ENCODE results near the gene RALGAPA2. TPM values are rescaled to one million over a fixed set of nuclear protein-coding genes. Genes with fewer than 3 reads are reported as not detected.

RALGAPA2 gene
- total RNA-seq, 1 experiment from 2014 or later = 18.2 TPM

DNA sequence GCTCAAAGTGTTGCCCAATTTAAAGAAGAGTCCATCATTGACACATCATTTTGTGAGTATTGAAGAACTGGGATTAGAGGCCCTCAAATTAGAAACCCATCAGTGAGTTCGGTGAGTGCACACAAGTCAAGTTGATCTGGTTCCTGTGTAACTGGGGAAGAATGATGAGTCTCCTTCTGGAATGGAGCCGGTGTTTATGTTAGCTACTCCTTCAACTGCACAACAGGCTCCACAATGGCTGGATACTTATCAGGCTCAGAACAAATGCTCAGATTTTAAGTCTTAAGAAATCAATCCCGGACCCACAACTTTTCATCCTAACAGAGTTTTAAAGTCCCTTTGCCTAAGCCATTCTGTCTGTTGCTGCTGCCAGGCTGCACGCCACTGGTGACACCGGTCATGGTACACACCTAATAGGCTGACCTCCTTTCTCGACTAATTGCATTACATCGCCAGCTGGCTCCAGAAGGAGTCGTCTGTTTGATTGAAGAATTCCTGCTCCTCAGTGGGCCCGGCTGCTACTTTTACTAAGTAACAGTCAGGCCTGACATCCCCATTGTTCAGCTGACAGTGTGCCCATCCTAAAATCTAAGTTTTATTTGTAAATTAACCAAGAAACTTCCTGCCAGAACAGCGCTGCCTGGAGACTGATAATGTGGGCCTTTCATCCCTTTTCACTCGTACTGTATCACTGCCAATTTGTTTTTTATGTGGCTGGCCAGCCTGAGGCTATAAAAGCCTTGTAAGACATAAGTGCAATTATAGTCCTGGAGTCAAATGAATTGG, 214.2 kb downstream of the RALGAPA2 start:
- Mint-ChIP-seq H3K27me3 (ENCODE audit: low read depth) (no peaks in the 10 kb centered on the region), H3K9me3 (no peaks in the 10 kb centered on the region), H3K27ac (no peak overlapping the region), H3K4me3 (no peak overlapping the region), H3K4me1 (peaks cover 10% of the 10 kb centered on the region), H3K36me3 (peaks cover 19% of the 10 kb centered on the region)
- ATAC-seq = no peak
- CTCF ChIA-PET = interaction anchor here (0.9 to 1.5 kb wide), 2 partner anchors 34 to 96 kb away, joined by 3 to 6 read pairs; no protein-coding TSS in a partner anchor
- POLR2A ChIA-PET = no interaction called here
- no peak for DNase-seq (ENCODE audit: low spot score)
- TF ChIP-seq, protein P1, sequence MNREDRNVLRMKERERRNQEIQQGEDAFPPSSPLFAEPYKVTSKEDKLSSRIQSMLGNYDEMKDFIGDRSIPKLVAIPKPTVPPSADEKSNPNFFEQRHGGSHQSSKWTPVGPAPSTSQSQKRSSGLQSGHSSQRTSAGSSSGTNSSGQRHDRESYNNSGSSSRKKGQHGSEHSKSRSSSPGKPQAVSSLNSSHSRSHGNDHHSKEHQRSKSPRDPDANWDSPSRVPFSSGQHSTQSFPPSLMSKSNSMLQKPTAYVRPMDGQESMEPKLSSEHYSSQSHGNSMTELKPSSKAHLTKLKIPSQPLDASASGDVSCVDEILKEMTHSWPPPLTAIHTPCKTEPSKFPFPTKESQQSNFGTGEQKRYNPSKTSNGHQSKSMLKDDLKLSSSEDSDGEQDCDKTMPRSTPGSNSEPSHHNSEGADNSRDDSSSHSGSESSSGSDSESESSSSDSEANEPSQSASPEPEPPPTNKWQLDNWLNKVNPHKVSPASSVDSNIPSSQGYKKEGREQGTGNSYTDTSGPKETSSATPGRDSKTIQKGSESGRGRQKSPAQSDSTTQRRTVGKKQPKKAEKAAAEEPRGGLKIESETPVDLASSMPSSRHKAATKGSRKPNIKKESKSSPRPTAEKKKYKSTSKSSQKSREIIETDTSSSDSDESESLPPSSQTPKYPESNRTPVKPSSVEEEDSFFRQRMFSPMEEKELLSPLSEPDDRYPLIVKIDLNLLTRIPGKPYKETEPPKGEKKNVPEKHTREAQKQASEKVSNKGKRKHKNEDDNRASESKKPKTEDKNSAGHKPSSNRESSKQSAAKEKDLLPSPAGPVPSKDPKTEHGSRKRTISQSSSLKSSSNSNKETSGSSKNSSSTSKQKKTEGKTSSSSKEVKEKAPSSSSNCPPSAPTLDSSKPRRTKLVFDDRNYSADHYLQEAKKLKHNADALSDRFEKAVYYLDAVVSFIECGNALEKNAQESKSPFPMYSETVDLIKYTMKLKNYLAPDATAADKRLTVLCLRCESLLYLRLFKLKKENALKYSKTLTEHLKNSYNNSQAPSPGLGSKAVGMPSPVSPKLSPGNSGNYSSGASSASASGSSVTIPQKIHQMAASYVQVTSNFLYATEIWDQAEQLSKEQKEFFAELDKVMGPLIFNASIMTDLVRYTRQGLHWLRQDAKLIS (CRISPR knock-in tag; IDR thresholded peaks at IDR 0.05; ENCODE audit: borderline replicate concordance) = no peak
- TF ChIP-seq, protein P2, sequence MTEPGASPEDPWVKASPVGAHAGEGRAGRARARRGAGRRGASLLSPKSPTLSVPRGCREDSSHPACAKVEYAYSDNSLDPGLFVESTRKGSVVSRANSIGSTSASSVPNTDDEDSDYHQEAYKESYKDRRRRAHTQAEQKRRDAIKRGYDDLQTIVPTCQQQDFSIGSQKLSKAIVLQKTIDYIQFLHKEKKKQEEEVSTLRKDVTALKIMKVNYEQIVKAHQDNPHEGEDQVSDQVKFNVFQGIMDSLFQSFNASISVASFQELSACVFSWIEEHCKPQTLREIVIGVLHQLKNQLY (CRISPR knock-in tag; IDR thresholded peaks at IDR 0.05) = no peak
- TF ChIP-seq SMAD4 (CRISPR knock-in tag; IDR thresholded peaks at IDR 0.05) = no peak

DNA sequence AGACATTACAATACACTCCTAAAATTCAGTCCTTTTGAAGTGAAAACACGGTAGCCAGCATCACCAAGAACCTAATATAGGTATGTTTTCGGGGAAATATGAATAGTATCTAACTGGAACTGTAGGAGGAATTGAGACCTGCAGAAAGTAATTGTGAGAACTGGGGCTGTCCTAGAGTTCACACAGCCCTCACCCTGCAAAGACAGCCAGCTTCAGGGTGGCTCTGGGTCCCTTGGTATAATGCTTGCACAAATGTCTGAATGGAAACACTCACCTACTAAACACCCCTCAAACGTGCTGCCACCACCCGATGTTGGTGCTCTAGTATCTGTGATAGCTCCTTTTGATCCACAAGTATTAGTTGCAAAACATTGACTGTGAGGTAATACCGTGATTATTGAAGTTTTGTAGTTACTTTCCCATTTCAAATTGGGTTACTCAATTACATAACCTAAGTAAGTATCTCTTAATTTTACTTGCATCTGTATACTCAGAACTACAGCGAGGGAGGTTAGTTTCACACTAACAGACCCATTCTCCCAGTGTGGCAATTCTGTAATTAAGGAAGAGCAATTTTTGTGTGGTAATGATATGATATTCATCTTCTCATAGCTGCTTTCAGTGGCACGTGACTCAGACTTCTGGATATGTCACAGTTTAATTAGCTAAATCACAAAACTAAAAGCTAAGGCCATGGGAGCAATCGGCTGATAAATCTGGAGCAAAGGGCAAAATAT, 215.0 kb downstream of the RALGAPA2 start:
- Mint-ChIP-seq H3K27me3 (ENCODE audit: low read depth) (no peaks in the 10 kb centered on the region), H3K36me3 (peaks cover 19% of the 10 kb centered on the region), H3K27ac (peak overlapping the region; percentile 16; the same call in 1 of the 2 replicates), H3K4me3 (no peak overlapping the region), H3K9me3 (no peaks in the 10 kb centered on the region), H3K4me1 (peaks cover 19% of the 10 kb centered on the region)
- ATAC-seq (no peak), DNase-seq (ENCODE audit: low spot score) (no peak)
- ChIA-PET POLR2A (no interaction called here), CTCF (no interaction called here)
- TF ChIP-seq JAZF1 (CRISPR knock-in tag; IDR thresholded peaks at IDR 0.05) = no peak
- TF ChIP-seq TEAD4 (CRISPR knock-in tag; IDR thresholded peaks at IDR 0.05) = no peak
- TF ChIP-seq OVOL2 (CRISPR knock-in tag; IDR thresholded peaks at IDR 0.05; ENCODE audit: borderline replicate concordance) = no peak
- TF ChIP-seq, protein P3, sequence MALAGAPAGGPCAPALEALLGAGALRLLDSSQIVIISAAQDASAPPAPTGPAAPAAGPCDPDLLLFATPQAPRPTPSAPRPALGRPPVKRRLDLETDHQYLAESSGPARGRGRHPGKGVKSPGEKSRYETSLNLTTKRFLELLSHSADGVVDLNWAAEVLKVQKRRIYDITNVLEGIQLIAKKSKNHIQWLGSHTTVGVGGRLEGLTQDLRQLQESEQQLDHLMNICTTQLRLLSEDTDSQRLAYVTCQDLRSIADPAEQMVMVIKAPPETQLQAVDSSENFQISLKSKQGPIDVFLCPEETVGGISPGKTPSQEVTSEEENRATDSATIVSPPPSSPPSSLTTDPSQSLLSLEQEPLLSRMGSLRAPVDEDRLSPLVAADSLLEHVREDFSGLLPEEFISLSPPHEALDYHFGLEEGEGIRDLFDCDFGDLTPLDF (CRISPR knock-in tag; IDR thresholded peaks at IDR 0.05) = no peak
- no peak for TF ChIP-seq SMAD4 (CRISPR knock-in tag; IDR thresholded peaks at IDR 0.05)
- TF ChIP-seq, protein P4, sequence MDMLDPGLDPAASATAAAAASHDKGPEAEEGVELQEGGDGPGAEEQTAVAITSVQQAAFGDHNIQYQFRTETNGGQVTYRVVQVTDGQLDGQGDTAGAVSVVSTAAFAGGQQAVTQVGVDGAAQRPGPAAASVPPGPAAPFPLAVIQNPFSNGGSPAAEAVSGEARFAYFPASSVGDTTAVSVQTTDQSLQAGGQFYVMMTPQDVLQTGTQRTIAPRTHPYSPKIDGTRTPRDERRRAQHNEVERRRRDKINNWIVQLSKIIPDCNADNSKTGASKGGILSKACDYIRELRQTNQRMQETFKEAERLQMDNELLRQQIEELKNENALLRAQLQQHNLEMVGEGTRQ (CRISPR knock-in tag; IDR thresholded peaks at IDR 0.05) = no peak
- TF ChIP-seq CBFB (CRISPR knock-in tag; IDR thresholded peaks at IDR 0.05; ENCODE audit: low read depth) = no peak
- no peak for TF ChIP-seq ZNF423 (CRISPR knock-in tag; IDR thresholded peaks at IDR 0.05)
- TF ChIP-seq, protein P5, sequence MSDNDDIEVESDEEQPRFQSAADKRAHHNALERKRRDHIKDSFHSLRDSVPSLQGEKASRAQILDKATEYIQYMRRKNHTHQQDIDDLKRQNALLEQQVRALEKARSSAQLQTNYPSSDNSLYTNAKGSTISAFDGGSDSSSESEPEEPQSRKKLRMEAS (CRISPR knock-in tag; IDR thresholded peaks at IDR 0.05) = no peak
- TF ChIP-seq, protein P6, sequence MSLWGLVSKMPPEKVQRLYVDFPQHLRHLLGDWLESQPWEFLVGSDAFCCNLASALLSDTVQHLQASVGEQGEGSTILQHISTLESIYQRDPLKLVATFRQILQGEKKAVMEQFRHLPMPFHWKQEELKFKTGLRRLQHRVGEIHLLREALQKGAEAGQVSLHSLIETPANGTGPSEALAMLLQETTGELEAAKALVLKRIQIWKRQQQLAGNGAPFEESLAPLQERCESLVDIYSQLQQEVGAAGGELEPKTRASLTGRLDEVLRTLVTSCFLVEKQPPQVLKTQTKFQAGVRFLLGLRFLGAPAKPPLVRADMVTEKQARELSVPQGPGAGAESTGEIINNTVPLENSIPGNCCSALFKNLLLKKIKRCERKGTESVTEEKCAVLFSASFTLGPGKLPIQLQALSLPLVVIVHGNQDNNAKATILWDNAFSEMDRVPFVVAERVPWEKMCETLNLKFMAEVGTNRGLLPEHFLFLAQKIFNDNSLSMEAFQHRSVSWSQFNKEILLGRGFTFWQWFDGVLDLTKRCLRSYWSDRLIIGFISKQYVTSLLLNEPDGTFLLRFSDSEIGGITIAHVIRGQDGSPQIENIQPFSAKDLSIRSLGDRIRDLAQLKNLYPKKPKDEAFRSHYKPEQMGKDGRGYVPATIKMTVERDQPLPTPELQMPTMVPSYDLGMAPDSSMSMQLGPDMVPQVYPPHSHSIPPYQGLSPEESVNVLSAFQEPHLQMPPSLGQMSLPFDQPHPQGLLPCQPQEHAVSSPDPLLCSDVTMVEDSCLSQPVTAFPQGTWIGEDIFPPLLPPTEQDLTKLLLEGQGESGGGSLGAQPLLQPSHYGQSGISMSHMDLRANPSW (CRISPR knock-in tag; conservative IDR thresholded peaks at IDR 0.05; ENCODE audit: low read depth) = no peak
- TF ChIP-seq, protein P7, sequence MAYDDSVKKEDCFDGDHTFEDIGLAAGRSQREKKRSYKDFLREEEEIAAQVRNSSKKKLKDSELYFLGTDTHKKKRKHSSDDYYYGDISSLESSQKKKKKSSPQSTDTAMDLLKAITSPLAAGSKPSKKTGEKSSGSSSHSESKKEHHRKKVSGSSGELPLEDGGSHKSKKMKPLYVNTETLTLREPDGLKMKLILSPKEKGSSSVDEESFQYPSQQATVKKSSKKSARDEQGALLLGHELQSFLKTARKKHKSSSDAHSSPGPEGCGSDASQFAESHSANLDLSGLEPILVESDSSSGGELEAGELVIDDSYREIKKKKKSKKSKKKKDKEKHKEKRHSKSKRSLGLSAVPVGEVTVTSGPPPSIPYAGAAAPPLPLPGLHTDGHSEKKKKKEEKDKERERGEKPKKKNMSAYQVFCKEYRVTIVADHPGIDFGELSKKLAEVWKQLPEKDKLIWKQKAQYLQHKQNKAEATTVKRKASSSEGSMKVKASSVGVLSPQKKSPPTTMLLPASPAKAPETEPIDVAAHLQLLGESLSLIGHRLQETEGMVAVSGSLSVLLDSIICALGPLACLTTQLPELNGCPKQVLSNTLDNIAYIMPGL (CRISPR knock-in tag; IDR thresholded peaks at IDR 0.05) = no peak
- no peak for TF ChIP-seq ESRRA (CRISPR knock-in tag; IDR thresholded peaks at IDR 0.05; ENCODE audit: borderline replicate concordance)
- TF ChIP-seq, protein P8, sequence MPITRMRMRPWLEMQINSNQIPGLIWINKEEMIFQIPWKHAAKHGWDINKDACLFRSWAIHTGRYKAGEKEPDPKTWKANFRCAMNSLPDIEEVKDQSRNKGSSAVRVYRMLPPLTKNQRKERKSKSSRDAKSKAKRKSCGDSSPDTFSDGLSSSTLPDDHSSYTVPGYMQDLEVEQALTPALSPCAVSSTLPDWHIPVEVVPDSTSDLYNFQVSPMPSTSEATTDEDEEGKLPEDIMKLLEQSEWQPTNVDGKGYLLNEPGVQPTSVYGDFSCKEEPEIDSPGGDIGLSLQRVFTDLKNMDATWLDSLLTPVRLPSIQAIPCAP (CRISPR knock-in tag; IDR thresholded peaks at IDR 0.05) = no peak
- TF ChIP-seq ETV6 (CRISPR knock-in tag; IDR thresholded peaks at IDR 0.05) = no peak
